Motor neuron (in vitro differentiated cells): ENCODE measurements around the gene NDUFB6. TPM values are rescaled to one million over a fixed set of nuclear protein-coding genes. Genes with fewer than 3 reads are reported as not detected.

Experiments used
- total RNA-seq, 8 experiments: library from RNA; unstranded; fragments of 300-600 nt; gene quantifications; 2 replicates each; pipeline versions ENCODE4 v1.2.3 to v1.2.4, GENCODE V29; 2022

The NDUFB6 gene
- total RNA-seq, 8 experiments from 2014 or later: 43.5 to 56.8 (median 49.4) TPM

Other genes starting within 250 kb of the NDUFB6 start
- gene ACO1, start 188.5 kb downstream of the NDUFB6 start, total RNA-seq: 10 to 100 TPM; 13.4 to 44.4 (median 16.0) TPM
- 10 to 100 TPM in 2 of 8 experiments, 1 to 10 TPM in 6; 1.4 to 21.0 (median 3.6) TPM for gene RIGI, start 47.0 kb downstream of the NDUFB6 start, total RNA-seq
- 10 to 100 TPM; 15.6 to 38.4 (median 19.5) TPM for gene SMIM27, start 20.8 kb downstream of the NDUFB6 start, total RNA-seq
- 10 to 100 TPM; 15.2 to 27.1 (median 21.2) TPM for gene TOPORS, start 20.6 kb downstream of the NDUFB6 start, total RNA-seq
- under 1 TPM in 6 of 8 experiments, not detected in 2; 0.09 to 0.43 (median 0.19) TPM for gene TAF1L, start 62.5 kb upstream of the NDUFB6 start, total RNA-seq
- gene TMEM215, start 210.4 kb upstream of the NDUFB6 start, total RNA-seq: under 1 TPM in 4 of 8 experiments, not detected in 4; 0.08 to 0.42 (median 0.21) TPM